ENCODE results near the gene STAC2. TPM values are rescaled to one million over a fixed set of nuclear protein-coding genes. Genes with fewer than 3 reads are reported as not detected.

Gene STAC2
- total and polyA plus RNA-seq, 9 of the 15 experiments (the other 6 are each of a cell fraction or from before 2014, with no cell fraction given), result not detected

DNA sequence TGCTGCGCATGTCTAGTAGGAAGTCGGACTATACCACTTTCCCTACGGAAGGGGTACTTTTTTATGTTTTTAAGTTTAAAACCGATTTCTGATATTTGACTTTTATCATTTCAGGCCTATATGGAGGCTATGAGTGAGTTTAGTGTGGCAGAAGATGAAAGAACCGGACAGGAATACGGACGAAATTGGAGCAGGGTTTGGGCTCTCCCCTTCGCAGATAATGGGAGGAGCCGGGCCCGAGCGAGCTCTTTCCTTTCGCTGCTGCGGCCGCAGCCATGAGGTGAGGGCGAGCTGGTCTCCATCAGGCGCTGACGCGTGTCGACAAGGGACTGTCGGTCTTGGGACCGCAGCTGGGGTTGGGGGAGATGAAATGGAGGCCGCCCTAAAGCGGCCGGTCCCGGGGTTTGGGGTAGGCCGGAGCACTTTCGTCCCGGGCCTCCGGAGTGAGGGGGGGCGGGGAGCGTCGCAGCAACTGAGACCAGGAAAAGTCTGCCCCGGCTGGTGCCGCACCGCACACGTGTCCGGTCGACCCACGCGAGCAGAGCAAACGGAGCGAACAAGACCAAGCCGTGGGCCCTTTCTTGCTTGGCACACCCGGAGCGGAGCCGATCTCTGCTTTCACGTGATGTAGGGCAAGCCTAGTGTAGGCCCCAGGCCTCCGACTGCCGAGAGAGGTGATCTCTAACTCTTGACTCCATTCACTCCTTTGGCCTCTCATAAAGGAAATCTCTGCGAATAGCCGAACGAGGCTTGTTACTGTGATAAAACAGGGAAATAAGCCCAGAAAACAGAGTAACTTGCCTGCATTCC, 25.5 kb downstream of the STAC2 start, which contains the start of gene RPL19 (continued):
- TF ChIP-seq, protein P1, sequence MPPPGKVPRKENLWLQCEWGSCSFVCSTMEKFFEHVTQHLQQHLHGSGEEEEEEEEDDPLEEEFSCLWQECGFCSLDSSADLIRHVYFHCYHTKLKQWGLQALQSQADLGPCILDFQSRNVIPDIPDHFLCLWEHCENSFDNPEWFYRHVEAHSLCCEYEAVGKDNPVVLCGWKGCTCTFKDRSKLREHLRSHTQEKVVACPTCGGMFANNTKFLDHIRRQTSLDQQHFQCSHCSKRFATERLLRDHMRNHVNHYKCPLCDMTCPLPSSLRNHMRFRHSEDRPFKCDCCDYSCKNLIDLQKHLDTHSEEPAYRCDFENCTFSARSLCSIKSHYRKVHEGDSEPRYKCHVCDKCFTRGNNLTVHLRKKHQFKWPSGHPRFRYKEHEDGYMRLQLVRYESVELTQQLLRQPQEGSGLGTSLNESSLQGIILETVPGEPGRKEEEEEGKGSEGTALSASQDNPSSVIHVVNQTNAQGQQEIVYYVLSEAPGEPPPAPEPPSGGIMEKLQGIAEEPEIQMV (tag; conservative IDR thresholded peaks at IDR 0.05; ENCODE audit: low read depth), result no peak
- TF ChIP-seq, protein P2, sequence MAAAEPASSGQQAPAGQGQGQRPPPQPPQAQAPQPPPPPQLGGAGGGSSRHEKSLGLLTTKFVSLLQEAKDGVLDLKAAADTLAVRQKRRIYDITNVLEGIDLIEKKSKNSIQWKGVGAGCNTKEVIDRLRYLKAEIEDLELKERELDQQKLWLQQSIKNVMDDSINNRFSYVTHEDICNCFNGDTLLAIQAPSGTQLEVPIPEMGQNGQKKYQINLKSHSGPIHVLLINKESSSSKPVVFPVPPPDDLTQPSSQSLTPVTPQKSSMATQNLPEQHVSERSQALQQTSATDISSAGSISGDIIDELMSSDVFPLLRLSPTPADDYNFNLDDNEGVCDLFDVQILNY (CRISPR knock-in tag; IDR thresholded peaks at IDR 0.05), result no peak
- TF ChIP-seq FOXA1 (IDR thresholded peaks at IDR 0.05; ENCODE audit: borderline replicate concordance), result no peak
- peak; percentile 83 for TF ChIP-seq SMAD1 (IDR thresholded peaks at IDR 0.05; ENCODE audit: low read depth, low read length, partially characterized antibody)
- TF ChIP-seq POLR2G (IDR thresholded peaks at IDR 0.05; ENCODE audit: low read depth, low read length), result peak; percentile 97
- TF ChIP-seq FOXK1 (CRISPR knock-in tag; IDR thresholded peaks at IDR 0.05; ENCODE audit: borderline replicate concordance), result no peak
- TF ChIP-seq HCFC1 (IDR thresholded peaks at IDR 0.05; ENCODE audit: low read depth, low read length), result no peak; the same call in 1 of the 2 replicates
- TF ChIP-seq NCOA1 (IDR thresholded peaks at IDR 0.05; ENCODE audit: low read depth), result no peak
- no peak for TF ChIP-seq NR2F6 (CRISPR knock-in tag; IDR thresholded peaks at IDR 0.05)
- TF ChIP-seq, protein P3, sequence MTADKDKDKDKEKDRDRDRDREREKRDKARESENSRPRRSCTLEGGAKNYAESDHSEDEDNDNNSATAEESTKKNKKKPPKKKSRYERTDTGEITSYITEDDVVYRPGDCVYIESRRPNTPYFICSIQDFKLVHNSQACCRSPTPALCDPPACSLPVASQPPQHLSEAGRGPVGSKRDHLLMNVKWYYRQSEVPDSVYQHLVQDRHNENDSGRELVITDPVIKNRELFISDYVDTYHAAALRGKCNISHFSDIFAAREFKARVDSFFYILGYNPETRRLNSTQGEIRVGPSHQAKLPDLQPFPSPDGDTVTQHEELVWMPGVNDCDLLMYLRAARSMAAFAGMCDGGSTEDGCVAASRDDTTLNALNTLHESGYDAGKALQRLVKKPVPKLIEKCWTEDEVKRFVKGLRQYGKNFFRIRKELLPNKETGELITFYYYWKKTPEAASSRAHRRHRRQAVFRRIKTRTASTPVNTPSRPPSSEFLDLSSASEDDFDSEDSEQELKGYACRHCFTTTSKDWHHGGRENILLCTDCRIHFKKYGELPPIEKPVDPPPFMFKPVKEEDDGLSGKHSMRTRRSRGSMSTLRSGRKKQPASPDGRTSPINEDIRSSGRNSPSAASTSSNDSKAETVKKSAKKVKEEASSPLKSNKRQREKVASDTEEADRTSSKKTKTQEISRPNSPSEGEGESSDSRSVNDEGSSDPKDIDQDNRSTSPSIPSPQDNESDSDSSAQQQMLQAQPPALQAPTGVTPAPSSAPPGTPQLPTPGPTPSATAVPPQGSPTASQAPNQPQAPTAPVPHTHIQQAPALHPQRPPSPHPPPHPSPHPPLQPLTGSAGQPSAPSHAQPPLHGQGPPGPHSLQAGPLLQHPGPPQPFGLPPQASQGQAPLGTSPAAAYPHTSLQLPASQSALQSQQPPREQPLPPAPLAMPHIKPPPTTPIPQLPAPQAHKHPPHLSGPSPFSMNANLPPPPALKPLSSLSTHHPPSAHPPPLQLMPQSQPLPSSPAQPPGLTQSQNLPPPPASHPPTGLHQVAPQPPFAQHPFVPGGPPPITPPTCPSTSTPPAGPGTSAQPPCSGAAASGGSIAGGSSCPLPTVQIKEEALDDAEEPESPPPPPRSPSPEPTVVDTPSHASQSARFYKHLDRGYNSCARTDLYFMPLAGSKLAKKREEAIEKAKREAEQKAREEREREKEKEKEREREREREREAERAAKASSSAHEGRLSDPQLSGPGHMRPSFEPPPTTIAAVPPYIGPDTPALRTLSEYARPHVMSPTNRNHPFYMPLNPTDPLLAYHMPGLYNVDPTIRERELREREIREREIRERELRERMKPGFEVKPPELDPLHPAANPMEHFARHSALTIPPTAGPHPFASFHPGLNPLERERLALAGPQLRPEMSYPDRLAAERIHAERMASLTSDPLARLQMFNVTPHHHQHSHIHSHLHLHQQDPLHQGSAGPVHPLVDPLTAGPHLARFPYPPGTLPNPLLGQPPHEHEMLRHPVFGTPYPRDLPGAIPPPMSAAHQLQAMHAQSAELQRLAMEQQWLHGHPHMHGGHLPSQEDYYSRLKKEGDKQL (CRISPR knock-in tag; IDR thresholded peaks at IDR 0.05; ENCODE audit: borderline replicate concordance), result no peak
- TF ChIP-seq, protein P4, sequence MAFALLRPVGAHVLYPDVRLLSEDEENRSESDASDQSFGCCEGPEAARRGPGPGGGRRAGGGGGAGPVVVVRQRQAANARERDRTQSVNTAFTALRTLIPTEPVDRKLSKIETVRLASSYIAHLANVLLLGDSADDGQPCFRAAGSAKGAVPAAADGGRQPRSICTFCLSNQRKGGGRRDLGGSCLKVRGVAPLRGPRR (CRISPR knock-in tag; IDR thresholded peaks at IDR 0.05), result no peak
- no peak for TF ChIP-seq EZH2 (IDR thresholded peaks at IDR 0.05; ENCODE audit: borderline replicate concordance, low read depth, low read length)
- TF ChIP-seq, protein P5, sequence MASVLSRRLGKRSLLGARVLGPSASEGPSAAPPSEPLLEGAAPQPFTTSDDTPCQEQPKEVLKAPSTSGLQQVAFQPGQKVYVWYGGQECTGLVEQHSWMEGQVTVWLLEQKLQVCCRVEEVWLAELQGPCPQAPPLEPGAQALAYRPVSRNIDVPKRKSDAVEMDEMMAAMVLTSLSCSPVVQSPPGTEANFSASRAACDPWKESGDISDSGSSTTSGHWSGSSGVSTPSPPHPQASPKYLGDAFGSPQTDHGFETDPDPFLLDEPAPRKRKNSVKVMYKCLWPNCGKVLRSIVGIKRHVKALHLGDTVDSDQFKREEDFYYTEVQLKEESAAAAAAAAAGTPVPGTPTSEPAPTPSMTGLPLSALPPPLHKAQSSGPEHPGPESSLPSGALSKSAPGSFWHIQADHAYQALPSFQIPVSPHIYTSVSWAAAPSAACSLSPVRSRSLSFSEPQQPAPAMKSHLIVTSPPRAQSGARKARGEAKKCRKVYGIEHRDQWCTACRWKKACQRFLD (CRISPR knock-in tag; IDR thresholded peaks at IDR 0.05), result peak; percentile 57; the same call in 1 of the 2 replicates
- no peak for TF ChIP-seq ZNF699 (CRISPR knock-in tag; IDR thresholded peaks at IDR 0.05; ENCODE audit: insufficient replicate concordance)
- no peak for TF ChIP-seq SRSF9 (IDR thresholded peaks at IDR 0.05; ENCODE audit: borderline replicate concordance, low read depth, low read length)

Data from K562 (cell line).